ENCODE results near the gene VIPR2.

GRCh38 chr7:159160450-159160849 lies 15.8 kb upstream of the VIPR2 start:
- no peak for TF ChIP-seq CTCF (IDR thresholded peaks at IDR 0.05)
- TF ChIP-seq EZH2 (IDR thresholded peaks at IDR 0.05): no peak
- TF ChIP-seq EZH2phosphoT487 (IDR thresholded peaks at IDR 0.05): no peak
